Osteocyte (in vitro differentiated cells): ENCODE results near the gene CABLES2. TPM values are rescaled to one million over a fixed set of nuclear protein-coding genes. Genes with fewer than 3 reads are reported as not detected.

Experiments
- DNase-seq: peaks from one replicate; pipeline ENCODE4 v3.0.0; 2021; ENCODE audit warnings: mixed read lengths; ENCODE audit not compliant: unreplicated experiment; ENCODE audit errors: extremely low spot score
- H3K27ac Mint-ChIP-seq: one replicate; pipeline ENCODE4 v1.8.0; 2021; ENCODE audit warnings: mild to moderate bottlenecking, mixed read lengths; ENCODE audit not compliant: unreplicated experiment
- H3K27me3 Mint-ChIP-seq: one replicate; pipeline ENCODE4 v1.8.0; 2021; ENCODE audit warnings: mixed read lengths; ENCODE audit not compliant: unreplicated experiment
- H3K36me3 Mint-ChIP-seq: one replicate; pipeline ENCODE4 v1.8.0; 2021; ENCODE audit warnings: mixed read lengths; ENCODE audit not compliant: unreplicated experiment
- H3K4me1 Mint-ChIP-seq: one replicate; pipeline ENCODE4 v1.8.0; 2021; ENCODE audit warnings: mixed read lengths; ENCODE audit not compliant: unreplicated experiment
- H3K4me3 Mint-ChIP-seq: one replicate; pipeline ENCODE4 v1.8.0; 2021; ENCODE audit warnings: mild to moderate bottlenecking, moderate library complexity, mixed read lengths; ENCODE audit not compliant: unreplicated experiment
- H3K9me3 Mint-ChIP-seq: one replicate; pipeline ENCODE4 v1.8.0; 2021; ENCODE audit warnings: mixed read lengths; ENCODE audit not compliant: unreplicated experiment
- CTCF ChIP-seq: fragments of 200-600 bp; sonication (generic); IDR thresholded peaks from 2 replicates; pipeline ENCODE4 v1.5.0; 2021; ENCODE audit warnings: antibody characterized with exemption, mild to moderate bottlenecking, moderate library complexity
- total RNA-seq: library from RNA; stranded (reverse); gene quantifications from 2 replicates; pipeline ENCODE4 v1.2.1, GENCODE V29; 2021

The CABLES2 gene
- total RNA-seq, 1 donor from 2014 or later = 8.8 TPM

GRCh38 chr20:62370115-62370806 lies 36.8 kb downstream of the CABLES2 start:
- Mint-ChIP-seq H3K36me3 (no peaks in the 10 kb centered on the region), H3K27me3 (no peaks in the 10 kb centered on the region), H3K9me3 (no peaks in the 10 kb centered on the region), H3K27ac (peak overlapping the region; percentile 41), H3K4me1 (peaks cover 46% of the 10 kb centered on the region), H3K4me3 (no peak overlapping the region)
- DNase-seq = no peak
- no peak for TF ChIP-seq CTCF

DNA sequence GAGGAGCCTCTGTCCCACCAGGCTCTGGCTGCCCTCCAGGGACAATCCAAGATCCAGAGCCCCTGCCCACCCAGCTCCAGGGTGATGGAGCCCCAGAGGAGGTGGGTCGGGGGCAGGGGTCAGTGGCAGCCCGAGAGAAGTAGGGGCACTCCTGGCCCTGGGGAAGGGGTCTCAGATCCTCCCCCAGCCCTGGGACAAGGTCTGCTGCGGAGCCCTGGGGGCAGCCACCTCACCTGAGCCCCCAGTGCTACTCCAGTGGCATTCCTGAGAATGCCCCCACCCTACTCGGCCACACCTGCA lies 37.3 kb downstream of the CABLES2 start:
- no peaks in the 10 kb centered on the region for H3K36me3 Mint-ChIP-seq

DNA sequence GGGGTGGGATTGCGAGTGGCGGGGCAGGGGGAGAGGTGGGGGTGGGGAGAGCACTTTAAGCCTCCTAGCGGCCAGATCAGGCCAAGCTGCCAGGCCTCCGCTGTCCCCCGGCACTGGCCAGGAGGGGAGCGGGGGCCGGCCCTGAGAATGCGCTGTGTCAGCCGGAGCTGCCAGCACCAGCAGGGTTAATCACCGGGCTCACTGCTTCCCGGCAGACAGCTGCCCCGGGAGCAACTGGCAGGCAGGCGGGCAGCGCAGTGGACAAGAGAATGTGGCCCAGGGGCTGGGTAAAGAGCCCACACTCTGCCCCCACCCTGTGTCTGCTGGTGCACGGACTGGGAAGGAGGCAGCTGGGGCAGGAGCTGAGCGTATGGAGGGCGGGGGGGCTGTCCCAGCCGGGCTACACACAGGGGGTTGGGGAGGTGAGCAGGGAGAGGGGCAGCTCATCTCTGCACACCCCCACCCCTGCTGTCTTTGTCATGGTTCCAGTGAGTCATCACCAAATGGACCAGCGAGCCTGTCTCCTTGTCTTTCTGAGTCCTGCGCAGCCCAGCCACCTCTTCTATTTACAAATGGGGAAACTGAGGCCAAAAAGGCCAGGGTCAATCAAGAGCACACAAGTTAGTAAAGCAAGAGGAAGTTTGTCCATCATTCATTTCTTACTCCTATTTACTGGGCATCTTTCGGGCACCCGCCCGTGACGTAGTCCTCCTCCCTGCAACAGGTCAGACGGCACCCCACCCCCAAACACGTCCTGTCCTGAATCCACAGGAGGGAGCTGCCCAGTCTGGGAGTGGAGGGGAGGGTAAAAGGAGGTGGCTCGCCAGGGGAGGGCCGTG lies 37.9 kb downstream of the CABLES2 start:
- no peak for DNase-seq
- peak overlapping the region; percentile 81 for H3K27ac Mint-ChIP-seq
- H3K36me3 Mint-ChIP-seq = no peaks in the 10 kb centered on the region
- TF ChIP-seq CTCF = peak; percentile 69
- no peaks in the 10 kb centered on the region for H3K27me3 Mint-ChIP-seq
- no peaks in the 10 kb centered on the region for H3K9me3 Mint-ChIP-seq
- peaks cover 50% of the 10 kb centered on the region for H3K4me1 Mint-ChIP-seq
- H3K4me3 Mint-ChIP-seq = peak overlapping the region; percentile 53

More for the DNA sequence above, 37.3 kb downstream of the CABLES2 start:
- DNase-seq = no peak
- no peak overlapping the region for H3K4me3 Mint-ChIP-seq
- H3K4me1 Mint-ChIP-seq = peaks cover 50% of the 10 kb centered on the region
- no peaks in the 10 kb centered on the region for H3K9me3 Mint-ChIP-seq
- H3K27ac Mint-ChIP-seq = peak overlapping the region; percentile 81
- no peaks in the 10 kb centered on the region for H3K27me3 Mint-ChIP-seq
- TF ChIP-seq CTCF = no peak

DNA sequence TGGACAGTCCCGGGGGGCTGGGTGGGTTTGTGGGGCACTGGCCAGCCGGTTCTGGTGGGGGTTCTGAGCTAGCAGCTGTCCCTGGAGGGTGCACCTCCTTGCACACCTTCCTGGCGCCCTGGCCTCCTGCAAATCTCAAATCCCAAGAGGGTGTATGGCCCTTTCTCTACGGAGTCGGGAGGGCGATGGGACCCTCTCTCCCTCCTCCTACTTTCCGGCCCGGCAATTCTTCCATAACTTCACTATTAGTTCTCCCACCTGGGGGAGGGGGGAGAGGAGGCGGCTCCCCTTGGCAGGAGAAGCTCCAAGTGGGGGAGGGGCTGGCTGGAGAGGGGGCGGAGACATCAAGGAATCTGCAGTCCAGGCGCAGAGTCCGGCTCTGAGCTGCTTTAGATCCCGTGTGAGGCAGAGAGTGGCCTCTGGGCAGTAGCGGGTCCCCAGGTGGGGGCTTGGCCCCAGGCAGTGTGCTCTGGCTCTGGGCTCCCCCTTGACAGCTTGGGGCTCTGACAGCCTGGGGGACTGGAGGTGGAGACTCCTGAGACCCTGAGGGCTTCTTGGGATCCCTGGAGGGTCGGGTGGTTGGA lies 38.6 kb downstream of the CABLES2 start:
- DNase-seq = no peak
- Mint-ChIP-seq H3K4me3 (peak overlapping the region; percentile 42), H3K27me3 (no peaks in the 10 kb centered on the region), H3K36me3 (no peaks in the 10 kb centered on the region), H3K9me3 (no peaks in the 10 kb centered on the region), H3K4me1 (peaks cover 55% of the 10 kb centered on the region), H3K27ac (peak overlapping the region; percentile 31)
- no peak for TF ChIP-seq CTCF
